ENCODE results near the gene METTL25. TPM values are rescaled to one million over a fixed set of nuclear protein-coding genes. Genes with fewer than 3 reads are reported as not detected.

Gene METTL25
- total RNA-seq, 1 donor from 2014 or later: 11.9 TPM

DNA sequence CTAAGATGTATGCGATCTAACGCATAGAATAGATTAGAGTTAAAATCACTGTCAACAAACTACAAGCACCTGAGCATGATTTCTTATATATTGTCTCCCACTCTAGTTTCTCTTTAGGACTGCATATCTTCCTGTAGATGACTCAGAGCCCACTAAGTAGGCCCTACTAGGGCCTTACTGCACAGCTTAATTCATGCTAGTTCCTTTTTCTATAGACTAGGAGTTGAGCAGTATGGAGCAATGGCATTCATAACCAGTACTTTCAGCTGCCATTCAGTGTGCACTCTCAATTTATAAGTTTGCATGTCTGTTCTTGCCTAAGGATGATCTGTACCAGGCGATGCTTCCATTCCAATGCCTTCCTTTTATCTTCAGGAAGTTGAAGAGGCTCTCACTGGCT is 103.5 kb downstream of the METTL25 start:
- Mint-ChIP-seq H3K9me3 (peaks cover 27% of the 10 kb centered on the region), H3K27ac (no peak overlapping the region), H3K4me1 (peaks cover 11% of the 10 kb centered on the region), H3K36me3 (peaks cover 13% of the 10 kb centered on the region), H3K4me3 (no peak overlapping the region), H3K27me3 (ENCODE audit: low read depth) (no peaks in the 10 kb centered on the region)
- DNase-seq (ENCODE audit: low spot score in 2 of 2, unreplicated experiment in 2 of 2): no peak
- TF ChIP-seq, protein P1, sequence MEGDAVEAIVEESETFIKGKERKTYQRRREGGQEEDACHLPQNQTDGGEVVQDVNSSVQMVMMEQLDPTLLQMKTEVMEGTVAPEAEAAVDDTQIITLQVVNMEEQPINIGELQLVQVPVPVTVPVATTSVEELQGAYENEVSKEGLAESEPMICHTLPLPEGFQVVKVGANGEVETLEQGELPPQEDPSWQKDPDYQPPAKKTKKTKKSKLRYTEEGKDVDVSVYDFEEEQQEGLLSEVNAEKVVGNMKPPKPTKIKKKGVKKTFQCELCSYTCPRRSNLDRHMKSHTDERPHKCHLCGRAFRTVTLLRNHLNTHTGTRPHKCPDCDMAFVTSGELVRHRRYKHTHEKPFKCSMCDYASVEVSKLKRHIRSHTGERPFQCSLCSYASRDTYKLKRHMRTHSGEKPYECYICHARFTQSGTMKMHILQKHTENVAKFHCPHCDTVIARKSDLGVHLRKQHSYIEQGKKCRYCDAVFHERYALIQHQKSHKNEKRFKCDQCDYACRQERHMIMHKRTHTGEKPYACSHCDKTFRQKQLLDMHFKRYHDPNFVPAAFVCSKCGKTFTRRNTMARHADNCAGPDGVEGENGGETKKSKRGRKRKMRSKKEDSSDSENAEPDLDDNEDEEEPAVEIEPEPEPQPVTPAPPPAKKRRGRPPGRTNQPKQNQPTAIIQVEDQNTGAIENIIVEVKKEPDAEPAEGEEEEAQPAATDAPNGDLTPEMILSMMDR (IDR thresholded peaks at IDR 0.05; ENCODE audit: unreplicated experiment): no peak

DNA sequence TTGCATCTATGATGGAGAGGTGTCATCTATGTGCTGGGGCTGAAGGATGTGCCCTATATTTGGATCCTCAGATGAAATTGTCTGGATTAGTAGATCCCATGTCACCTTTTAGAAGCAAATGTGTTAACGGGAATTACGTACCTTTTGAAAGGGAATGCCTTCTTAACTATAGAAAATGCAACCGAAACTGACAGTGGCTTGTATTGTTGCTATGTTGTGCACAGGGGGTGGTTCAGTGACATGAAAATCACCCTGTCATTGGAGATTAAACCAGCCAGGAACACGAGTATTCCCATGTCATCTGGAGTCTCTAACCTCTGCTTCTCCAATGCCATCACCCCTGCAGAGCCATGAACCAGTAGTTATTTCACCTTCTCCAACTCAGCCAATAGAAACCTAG is 110.2 kb downstream of the METTL25 start:
- Mint-ChIP-seq H3K27ac (no peak overlapping the region), H3K4me3 (no peak overlapping the region)
- TF ChIP-seq, protein P1 (IDR thresholded peaks at IDR 0.05; ENCODE audit: unreplicated experiment): no peak

DNA sequence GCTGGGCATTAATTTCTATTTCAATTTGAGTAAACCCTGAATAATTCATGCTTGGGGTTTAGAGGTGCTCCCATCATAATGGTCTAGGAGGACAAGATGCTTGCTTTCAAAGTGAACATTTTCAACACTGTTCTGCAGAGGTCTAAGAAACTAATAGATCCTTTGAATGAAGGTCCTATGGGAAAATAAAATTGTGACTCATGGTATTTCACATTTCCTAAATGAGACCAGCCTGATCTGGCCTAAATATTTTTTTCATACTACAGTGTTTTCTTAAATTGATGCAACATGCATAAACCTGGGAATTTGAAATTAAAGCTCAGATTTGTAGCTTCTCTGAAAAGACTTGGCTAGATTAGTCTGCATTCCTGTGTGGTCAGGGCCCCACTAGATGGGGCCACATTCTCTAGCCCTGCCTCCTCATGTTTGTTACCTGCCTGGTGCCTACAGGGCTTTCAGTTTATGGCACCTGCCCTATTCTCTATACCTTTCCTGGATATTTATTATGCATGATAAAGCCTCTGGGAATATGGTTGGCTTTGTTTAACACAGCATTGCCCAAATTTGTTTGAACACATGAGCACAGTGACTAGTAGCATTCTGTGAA is 112.7 kb downstream of the METTL25 start:
- Mint-ChIP-seq H3K27ac (no peak overlapping the region), H3K4me1 (no peaks in the 10 kb centered on the region), H3K9me3 (peaks cover 25% of the 10 kb centered on the region), H3K27me3 (ENCODE audit: low read depth) (no peaks in the 10 kb centered on the region), H3K4me3 (no peak overlapping the region), H3K36me3 (peaks cover 19% of the 10 kb centered on the region)
- TF ChIP-seq, protein P1 (IDR thresholded peaks at IDR 0.05; ENCODE audit: unreplicated experiment): no peak
- DNase-seq (ENCODE audit: low spot score in 2 of 2, unreplicated experiment in 2 of 2): no peak

More for the DNA sequence above, 110.2 kb downstream of the METTL25 start:
- H3K9me3 Mint-ChIP-seq: peaks cover 40% of the 10 kb centered on the region
- H3K36me3 Mint-ChIP-seq: peaks cover 24% of the 10 kb centered on the region
- no peak for DNase-seq (ENCODE audit: low spot score in 2 of 2, unreplicated experiment in 2 of 2)
- no peaks in the 10 kb centered on the region for H3K4me1 Mint-ChIP-seq
- H3K27me3 Mint-ChIP-seq (ENCODE audit: low read depth): no peaks in the 10 kb centered on the region

DNA sequence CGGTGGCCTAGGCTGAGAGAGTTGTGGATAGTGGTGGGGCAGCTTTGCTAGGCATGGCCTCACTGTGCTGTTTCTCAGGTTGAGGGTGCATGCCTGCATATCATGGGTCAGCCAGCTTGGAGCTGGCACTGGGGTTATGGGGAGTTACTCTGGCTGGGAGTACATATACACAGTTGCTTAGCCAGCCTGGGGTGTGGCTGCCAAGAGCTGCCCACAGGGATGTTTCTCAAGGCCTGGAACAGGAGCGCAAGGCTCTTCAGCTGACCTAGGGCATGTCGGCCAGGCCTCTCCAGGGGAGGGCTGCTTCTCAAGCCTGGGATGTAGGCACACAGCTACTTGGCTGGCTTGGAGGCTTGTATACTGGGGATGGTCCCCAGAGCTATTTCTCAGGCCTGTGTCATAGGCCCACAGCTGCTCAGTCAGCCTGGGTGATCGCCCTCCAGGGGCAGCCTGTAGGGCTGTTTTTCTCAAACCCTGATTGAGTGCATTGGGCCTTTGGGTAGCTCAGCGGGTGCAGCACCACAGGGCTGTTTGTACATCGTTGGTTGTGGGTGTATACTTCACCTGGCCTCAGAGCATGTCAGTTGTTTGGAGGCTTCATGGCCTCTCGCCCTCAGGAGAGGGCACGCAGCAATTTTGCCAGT is 114.9 kb downstream of the METTL25 start:
- Mint-ChIP-seq H3K4me1 (no peaks in the 10 kb centered on the region), H3K27ac (no peak overlapping the region), H3K27me3 (ENCODE audit: low read depth) (no peaks in the 10 kb centered on the region), H3K36me3 (peaks cover 19% of the 10 kb centered on the region), H3K4me3 (no peak overlapping the region), H3K9me3 (peaks cover 12% of the 10 kb centered on the region)
- no peak for DNase-seq (ENCODE audit: low spot score in 2 of 2, unreplicated experiment in 2 of 2)
- TF ChIP-seq, protein P1 (IDR thresholded peaks at IDR 0.05; ENCODE audit: unreplicated experiment): no peak

DNA sequence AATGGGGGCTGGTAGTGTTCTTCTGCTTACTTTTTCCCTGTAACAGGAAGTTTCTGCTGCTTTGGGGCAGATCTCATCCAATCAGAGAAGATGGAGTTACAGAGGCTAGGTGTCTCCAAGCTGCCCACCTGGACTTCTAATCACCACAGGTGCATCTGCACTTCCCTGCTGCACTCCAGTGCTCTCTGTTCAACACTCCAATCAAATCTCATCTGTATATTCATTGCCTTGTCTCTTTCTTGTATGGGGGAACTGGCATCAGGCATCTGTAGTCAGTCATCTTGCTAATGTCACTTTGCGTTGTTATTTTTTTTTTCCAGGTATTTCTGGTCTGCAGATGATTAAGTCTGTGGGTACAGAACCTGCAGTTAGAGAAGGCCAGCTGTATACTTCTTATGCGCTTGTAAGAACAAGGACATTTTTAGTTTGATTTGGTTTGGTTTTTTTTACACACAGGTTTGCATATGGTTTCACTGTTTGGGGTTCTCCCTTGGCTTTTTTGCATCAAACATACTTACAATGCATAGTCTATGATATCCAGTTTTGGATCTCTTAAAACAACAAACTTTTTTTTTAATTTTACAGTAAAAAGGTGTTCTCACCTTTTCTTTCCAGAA is 116.0 kb downstream of the METTL25 start:
- Mint-ChIP-seq H3K9me3 (peaks cover 12% of the 10 kb centered on the region), H3K4me1 (no peaks in the 10 kb centered on the region), H3K36me3 (peaks cover 13% of the 10 kb centered on the region), H3K4me3 (no peak overlapping the region), H3K27me3 (ENCODE audit: low read depth) (no peaks in the 10 kb centered on the region), H3K27ac (no peak overlapping the region)
- no peak for DNase-seq (ENCODE audit: low spot score in 2 of 2, unreplicated experiment in 2 of 2)
- TF ChIP-seq, protein P1 (IDR thresholded peaks at IDR 0.05; ENCODE audit: unreplicated experiment): no peak

Data from mesothelial cell of epicardium (in vitro differentiated cells).